GM10266 (cell line): ENCODE data around the gene ABCF1.

Experiments used
- DNase-seq: peaks from one replicate; pipeline ENCODE4 v3.0.0; 2012; ENCODE audit errors: extremely low spot score
- CTCF ChIP-seq: IDR thresholded peaks from 2 replicates; pipeline ENCODE4 v1.5.1; 2012; ENCODE audit warnings: mild to moderate bottlenecking, low read depth; ENCODE audit not compliant: control insufficient read depth, insufficient read depth; ENCODE audit errors: missing control alignments

The ABCF1 gene

GRCh38 chr6:30562470-30563425 is 8.5 kb upstream of the ABCF1 start:
- TF ChIP-seq CTCF: no peak
- DNase-seq: no peak

- no peak for DNase-seq
- no peak for TF ChIP-seq CTCF
These were observed 7.1 kb upstream of the ABCF1 start for GRCh38 chr6:30564114-30564513.

- TF ChIP-seq CTCF: no peak
- DNase-seq: no peak
These were observed 5.5 kb upstream of the ABCF1 start for GRCh38 chr6:30565772-30566171.

- TF ChIP-seq CTCF: no peak
- DNase-seq: no peak
These were observed 3.0 kb upstream of the ABCF1 start for GRCh38 chr6:30568245-30568644.

- DNase-seq: no peak
- TF ChIP-seq CTCF: no peak
These were observed 979 bp upstream of the ABCF1 start for GRCh38 chr6:30570263-30570662.

GRCh38 chr6:30570740-30571074 is 535 bp upstream of the ABCF1 start:
- no peak for DNase-seq
- no peak for TF ChIP-seq CTCF

GRCh38 chr6:30571762-30572082 is 480 bp downstream of the ABCF1 start:
- TF ChIP-seq CTCF: no peak

More at GRCh38 chr6:30571762-30572082, 480 bp downstream of the ABCF1 start:
- DNase-seq: no peak
